Naive thymus-derived CD4-positive, alpha-beta T cell (primary cell): ENCODE results near the gene COIL. TPM values are rescaled to one million over a fixed set of nuclear protein-coding genes. Genes with fewer than 3 reads are reported as not detected.
A peak's percentile ranks its signal among the peaks of the same experiment; 100 is the strongest.

ENCODE experiments used
- ATAC-seq: fragments of 150-1000 bp; cut with Tn5 transposase; 2 replicates; pipeline ENCODE4 v1.10.0; 2021; ENCODE audit warnings: mild to moderate bottlenecking, moderate library complexity
- CTCF ChIA-PET: fragments of 350-600 bp; sonication (Branson Sonifier 250); formaldehyde crosslinking; loops from one replicate; lab custom pipeline; 2021; ENCODE audit warnings: antibody characterized with exemption; lab: Charles Lee
- POLR2A ChIA-PET: fragments of 350-600 bp; sonication (Branson Sonifier 250); formaldehyde crosslinking; loops from one replicate; lab custom pipeline; 2021; ENCODE audit warnings: antibody characterized with exemption, inconsistent platforms; lab: Charles Lee
- DNase-seq, 9 donors: peaks; one replicate each; pipeline versions ENCODE4 v3.0.0 to v3.0.0-alpha.2; 2020 to 2022; ENCODE audit warnings: mixed read lengths in 1 of 9
- H3K27ac ChIP-seq: one replicate; pipeline ENCODE4 v1.7.0; 2013; ENCODE audit warnings: mild to moderate bottlenecking, low read depth, low read length, moderate library complexity
- H3K27me3 ChIP-seq, 2 donors: one replicate each; pipeline ENCODE4 v1.7.0; 2013; ENCODE audit warnings: low read length in 2 of 2, mild to moderate bottlenecking in 2 of 2, moderate library complexity in 2 of 2; ENCODE audit not compliant: control insufficient read depth in 2 of 2, insufficient read depth in 2 of 2
- H3K36me3 ChIP-seq, 3 experiments: 1 replicate in 2 of 3; 2 replicates in 1 of 3; pipeline ENCODE4 v1.7.0; 2013; ENCODE audit warnings: low read length in 3 of 3, mild to moderate bottlenecking in 3 of 3, moderate library complexity in 1 of 3; ENCODE audit not compliant: insufficient read depth in 3 of 3, control insufficient read depth in 2 of 3
- H3K4me1 ChIP-seq, 2 donors: one replicate each; pipeline ENCODE4 v1.7.0; 2013; ENCODE audit warnings: low read length in 2 of 2, mild to moderate bottlenecking in 2 of 2, moderate library complexity in 1 of 2; ENCODE audit not compliant: control insufficient read depth in 2 of 2, insufficient read depth in 2 of 2
- H3K4me3 ChIP-seq: 2 replicates; pipeline ENCODE4 v1.7.0; 2013; ENCODE audit warnings: mild to moderate bottlenecking, low read length
- H3K9me3 ChIP-seq, 3 experiments: 1 replicate in 2 of 3; 2 replicates in 1 of 3; pipeline ENCODE4 v1.7.0; 2013; ENCODE audit warnings: low read length in 3 of 3; ENCODE audit not compliant: control insufficient read depth in 2 of 3
- H3K27ac Mint-ChIP-seq, 9 donors: one replicate each; pipeline ENCODE4 v1.8.0; 2020 to 2022; ENCODE audit warnings: mixed read lengths in 9 of 9, mild to moderate bottlenecking in 8 of 9, moderate library complexity in 5 of 9, inconsistent platforms in 2 of 9
- H3K27me3 Mint-ChIP-seq, 5 donors: one replicate each; pipeline ENCODE4 v1.8.0; 2021 to 2022; ENCODE audit warnings: mixed read lengths in 5 of 5, mild to moderate bottlenecking in 1 of 5
- H3K36me3 Mint-ChIP-seq, 5 donors: one replicate each; pipeline ENCODE4 v1.8.0; 2020 to 2022; ENCODE audit warnings: mixed read lengths in 5 of 5, mild to moderate bottlenecking in 3 of 5, inconsistent platforms in 1 of 5
- H3K4me1 Mint-ChIP-seq, 7 donors: one replicate each; pipeline ENCODE4 v1.8.0; 2020 to 2022; ENCODE audit warnings: mixed read lengths in 7 of 7, mild to moderate bottlenecking in 3 of 7, inconsistent platforms in 1 of 7
- H3K4me3 Mint-ChIP-seq, 10 donors: one replicate each; pipeline ENCODE4 v1.8.0; 2020 to 2022; ENCODE audit warnings: mild to moderate bottlenecking in 10 of 10, mixed read lengths in 10 of 10, moderate library complexity in 6 of 10, inconsistent platforms in 2 of 10
- H3K9me3 Mint-ChIP-seq, 11 donors: one replicate each; pipeline ENCODE4 v1.8.0; 2020 to 2022; ENCODE audit warnings: mixed read lengths in 11 of 11, mild to moderate bottlenecking in 4 of 11, inconsistent platforms in 1 of 11, moderate library complexity in 1 of 11
- intact Hi-C, 2 donors: fragments of 100-400 bp; cut with micrococcal nuclease; formaldehyde crosslinking; loops; one replicate each; pipeline ENCODE4 v1.15.1; 2023
- polyA plus RNA-seq, 2 donors: library from polyadenylated mRNA; unstranded; fragments of 300-500 nt; fragmentation: Illumina TruSeq; gene quantifications; one replicate each; pipeline ENCODE4 v1.2.3, GENCODE V29; 2021
- total RNA-seq, 6 experiments: library from RNA in 5 of 6; stranded (reverse) in 5 of 6; gene quantifications; 1 replicate in 5 of 6; 2 replicates in 1 of 6; pipeline ENCODE4 v1.2.3 and lab custom pipeline; 2021 to 2026

COIL gene
- total and polyA plus RNA-seq, 7 experiments from 2014 or later: 13.0 to 22.7 (median 18.6) TPM

GRCh38 chr17:57004944-57005579 lies 44.2 kb upstream of the COIL start:
- H3K9me3 Mint-ChIP-seq: no peaks in the 10 kb centered on the region
- peaks cover 3 to 11% (median 3%) of the 10 kb centered on the region in 7 donors for H3K4me1 Mint-ChIP-seq
- no peaks in the 10 kb centered on the region for H3K4me1 ChIP-seq
- CTCF ChIA-PET: no interaction called here
- H3K27ac Mint-ChIP-seq: peak overlapping the region in 1 of 9 donors; percentile 6
- peaks cover 0 to 28% (median 0%) of the 10 kb centered on the region in 3 experiments for H3K36me3 ChIP-seq
- peaks cover 0 to 25% (median 7%) of the 10 kb centered on the region in 5 donors for H3K36me3 Mint-ChIP-seq
- intact Hi-C loops: loop anchor here in 1 of 2 donors (1.0 kb wide), 1 partner anchor 109 kb away; no protein-coding TSS in a partner anchor
- POLR2A ChIA-PET: no interaction called here
- no peak overlapping the region for H3K27ac ChIP-seq
- H3K4me3 ChIP-seq: no peak overlapping the region
- no peak for DNase-seq
- ATAC-seq: peak; percentile 58
- H3K9me3 ChIP-seq: no peaks in the 10 kb centered on the region
- H3K4me3 Mint-ChIP-seq: no peak overlapping the region
- H3K27me3 ChIP-seq: no peaks in the 10 kb centered on the region
- H3K27me3 Mint-ChIP-seq: peaks cover 0 to 10% (median 0%) of the 10 kb centered on the region in 5 donors

- Histone ChIP-seq H3K27ac (no peak overlapping the region), H3K27me3 (no peaks in the 10 kb centered on the region), H3K4me1 (no peaks in the 10 kb centered on the region), H3K4me3 (no peak overlapping the region), H3K9me3 (no peaks in the 10 kb centered on the region), H3K36me3 (peaks cover 0 to 34% (median 0%) of the 10 kb centered on the region in 3 experiments)
- ChIA-PET CTCF (no interaction called here), POLR2A (no interaction called here)
- H3K27ac Mint-ChIP-seq: peak overlapping the region in 1 of 9 donors; percentile 4
- no peaks in the 10 kb centered on the region for H3K27me3 Mint-ChIP-seq
- peaks cover 0 to 34% (median 12%) of the 10 kb centered on the region in 5 donors for H3K36me3 Mint-ChIP-seq
- no peak for DNase-seq
- peaks cover 0 to 7% (median 0%) of the 10 kb centered on the region in 7 donors for H3K4me1 Mint-ChIP-seq
- intact Hi-C loops: no loop called here
- H3K4me3 Mint-ChIP-seq: no peak overlapping the region
- H3K9me3 Mint-ChIP-seq: no peaks in the 10 kb centered on the region
- ATAC-seq: no peak
Measured at GRCh38 chr17:57002904-57003303, 42.1 kb upstream of the COIL start.

- peaks cover 0 to 7% (median 0%) of the 10 kb centered on the region in 7 donors for H3K4me1 Mint-ChIP-seq
- no peak overlapping the region for H3K27ac Mint-ChIP-seq
- H3K9me3 Mint-ChIP-seq: no peaks in the 10 kb centered on the region
- H3K36me3 ChIP-seq: peaks cover 0 to 38% (median 0%) of the 10 kb centered on the region in 3 experiments
- no peak overlapping the region for H3K27ac ChIP-seq
- POLR2A ChIA-PET: no interaction called here
- H3K4me1 ChIP-seq: no peaks in the 10 kb centered on the region
- peaks cover 0 to 42% (median 18%) of the 10 kb centered on the region in 5 donors for H3K36me3 Mint-ChIP-seq
- H3K9me3 ChIP-seq: no peaks in the 10 kb centered on the region
- no peaks in the 10 kb centered on the region for H3K27me3 ChIP-seq
- no peak for DNase-seq
- no peak overlapping the region for H3K4me3 Mint-ChIP-seq
- H3K4me3 ChIP-seq: no peak overlapping the region
- ATAC-seq: no peak
- CTCF ChIA-PET: no interaction called here
- no peaks in the 10 kb centered on the region for H3K27me3 Mint-ChIP-seq
- intact Hi-C loops: no loop called here
Measured at GRCh38 chr17:57001541-57001940, 40.7 kb upstream of the COIL start.

- Mint-ChIP-seq H3K4me1 (no peaks in the 10 kb centered on the region), H3K4me3 (no peak overlapping the region), H3K9me3 (no peaks in the 10 kb centered on the region), H3K36me3 (peaks cover 0 to 43% (median 17%) of the 10 kb centered on the region in 5 donors), H3K27me3 (no peaks in the 10 kb centered on the region), H3K27ac (no peak overlapping the region)
- POLR2A ChIA-PET: no interaction called here
- intact Hi-C loops: no loop called here
- no peak for DNase-seq
- Histone ChIP-seq H3K36me3 (peaks cover 0 to 48% (median 4%) of the 10 kb centered on the region in 3 experiments), H3K27me3 (no peaks in the 10 kb centered on the region), H3K27ac (no peak overlapping the region), H3K9me3 (no peaks in the 10 kb centered on the region), H3K4me1 (no peaks in the 10 kb centered on the region), H3K4me3 (no peak overlapping the region)
- ATAC-seq: no peak
- CTCF ChIA-PET: no interaction called here
Measured at GRCh38 chr17:56997313-56997712, 36.5 kb upstream of the COIL start.

- POLR2A ChIA-PET: no interaction called here
- Histone ChIP-seq H3K36me3 (peaks cover 0 to 46% (median 4%) of the 10 kb centered on the region in 3 experiments), H3K27ac (no peak overlapping the region), H3K27me3 (no peaks in the 10 kb centered on the region), H3K4me1 (no peaks in the 10 kb centered on the region), H3K4me3 (no peak overlapping the region), H3K9me3 (no peaks in the 10 kb centered on the region)
- no peaks in the 10 kb centered on the region for H3K27me3 Mint-ChIP-seq
- no peak overlapping the region for H3K4me3 Mint-ChIP-seq
- peaks cover 0 to 43% (median 26%) of the 10 kb centered on the region in 5 donors for H3K36me3 Mint-ChIP-seq
- intact Hi-C loops: no loop called here
- no peaks in the 10 kb centered on the region for H3K9me3 Mint-ChIP-seq
- ATAC-seq: no peak
- CTCF ChIA-PET: interaction anchor here (0.7 kb wide), 1 partner anchor 53 kb away, joined by 4 read pairs; no protein-coding TSS in a partner anchor
- H3K4me1 Mint-ChIP-seq: no peaks in the 10 kb centered on the region
- DNase-seq: no peak
- H3K27ac Mint-ChIP-seq: no peak overlapping the region
Measured at GRCh38 chr17:56995766-56996165, 34.9 kb upstream of the COIL start.

- Histone ChIP-seq H3K4me1 (no peaks in the 10 kb centered on the region), H3K4me3 (no peak overlapping the region), H3K27me3 (no peaks in the 10 kb centered on the region), H3K9me3 (no peaks in the 10 kb centered on the region), H3K36me3 (peaks cover 0 to 45% (median 4%) of the 10 kb centered on the region in 3 experiments), H3K27ac (no peak overlapping the region)
- intact Hi-C loops: no loop called here
- H3K4me1 Mint-ChIP-seq: no peaks in the 10 kb centered on the region
- CTCF ChIA-PET: no interaction called here
- H3K27ac Mint-ChIP-seq: no peak overlapping the region
- DNase-seq (no peak), ATAC-seq (no peak)
- POLR2A ChIA-PET: no interaction called here
- no peaks in the 10 kb centered on the region for H3K27me3 Mint-ChIP-seq
- H3K4me3 Mint-ChIP-seq: no peak overlapping the region
- H3K36me3 Mint-ChIP-seq: peaks cover 0 to 55% (median 27%) of the 10 kb centered on the region in 5 donors
- no peaks in the 10 kb centered on the region for H3K9me3 Mint-ChIP-seq
Measured at GRCh38 chr17:56994009-56994792, 33.4 kb upstream of the COIL start.
